Activated gamma-delta T cell treated with Interleukin-2 at 50 U/mL for 16 hours (primary cell): ENCODE results near the gene ATRIP.

Experiments used
- DNase-seq: peaks from one replicate; pipeline ENCODE4 v3.0.0-alpha.2; 2020

The ATRIP gene

DNA sequence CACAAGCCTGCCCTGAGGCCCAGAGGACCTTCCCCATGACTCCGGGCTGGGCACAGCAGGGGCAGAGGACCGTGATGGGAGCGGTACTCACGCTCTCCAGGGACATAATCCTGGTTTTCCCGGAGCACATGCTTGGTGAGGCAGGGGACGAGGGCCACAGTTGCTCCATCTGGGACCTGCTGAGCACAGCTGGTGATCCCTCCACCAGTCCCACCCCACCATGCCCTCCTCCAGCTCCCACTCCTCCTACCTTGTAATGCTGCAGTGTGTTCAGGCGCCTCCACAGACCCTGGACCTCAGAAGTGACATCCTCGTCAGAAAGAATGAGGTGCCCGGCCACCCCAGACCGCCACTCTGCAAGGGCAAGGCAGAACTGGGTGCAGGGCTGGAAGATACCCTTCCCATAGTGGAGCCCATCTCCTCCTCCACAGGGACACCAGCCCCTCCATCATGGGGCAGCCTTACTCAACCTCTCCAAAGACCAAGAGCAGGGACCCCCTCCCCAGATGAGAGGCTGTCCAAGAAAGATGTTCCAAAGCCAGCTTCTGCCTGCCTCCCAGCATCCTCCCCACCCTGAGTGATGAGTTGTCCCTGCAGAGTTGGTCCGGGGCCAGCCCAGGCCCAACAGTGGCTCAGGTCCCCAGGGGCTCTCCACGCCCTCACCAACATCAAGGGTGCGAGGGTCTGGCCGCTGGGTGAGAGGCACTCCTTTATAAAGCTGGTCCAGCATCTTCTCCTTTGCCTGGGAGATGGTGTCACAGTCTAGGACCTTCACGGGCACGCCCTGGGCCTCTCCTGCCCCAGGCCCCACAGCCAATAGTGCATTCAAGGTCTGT, 36.1 kb upstream of the ATRIP start:
- DNase-seq: no peak

DNA sequence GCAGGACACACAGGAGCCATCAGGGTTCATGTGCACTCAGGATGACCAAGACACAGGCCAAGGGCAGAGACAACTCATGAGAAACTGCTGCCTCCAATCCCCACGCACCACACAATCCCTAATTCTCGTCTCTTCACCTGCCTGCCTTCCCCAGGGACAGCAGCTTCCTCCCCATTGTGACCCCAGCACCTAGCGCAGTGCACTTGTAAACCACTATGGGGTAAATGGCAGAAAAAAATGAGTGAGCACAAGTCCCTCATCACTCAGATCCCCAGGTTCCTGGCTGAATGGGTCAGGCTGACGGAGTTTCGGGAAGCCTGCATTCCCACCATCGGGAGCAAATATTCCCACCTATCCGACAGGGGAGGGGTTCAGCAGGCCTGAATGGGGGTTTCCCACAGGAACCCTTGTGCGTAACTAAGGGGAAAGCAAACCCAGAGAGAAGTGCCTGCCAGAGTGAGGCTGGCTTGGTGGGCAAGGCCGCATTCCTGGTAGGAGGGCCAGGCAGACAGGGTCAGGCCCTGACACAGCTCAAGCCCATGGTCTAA, 35.4 kb upstream of the ATRIP start:
- no peak for DNase-seq

DNA sequence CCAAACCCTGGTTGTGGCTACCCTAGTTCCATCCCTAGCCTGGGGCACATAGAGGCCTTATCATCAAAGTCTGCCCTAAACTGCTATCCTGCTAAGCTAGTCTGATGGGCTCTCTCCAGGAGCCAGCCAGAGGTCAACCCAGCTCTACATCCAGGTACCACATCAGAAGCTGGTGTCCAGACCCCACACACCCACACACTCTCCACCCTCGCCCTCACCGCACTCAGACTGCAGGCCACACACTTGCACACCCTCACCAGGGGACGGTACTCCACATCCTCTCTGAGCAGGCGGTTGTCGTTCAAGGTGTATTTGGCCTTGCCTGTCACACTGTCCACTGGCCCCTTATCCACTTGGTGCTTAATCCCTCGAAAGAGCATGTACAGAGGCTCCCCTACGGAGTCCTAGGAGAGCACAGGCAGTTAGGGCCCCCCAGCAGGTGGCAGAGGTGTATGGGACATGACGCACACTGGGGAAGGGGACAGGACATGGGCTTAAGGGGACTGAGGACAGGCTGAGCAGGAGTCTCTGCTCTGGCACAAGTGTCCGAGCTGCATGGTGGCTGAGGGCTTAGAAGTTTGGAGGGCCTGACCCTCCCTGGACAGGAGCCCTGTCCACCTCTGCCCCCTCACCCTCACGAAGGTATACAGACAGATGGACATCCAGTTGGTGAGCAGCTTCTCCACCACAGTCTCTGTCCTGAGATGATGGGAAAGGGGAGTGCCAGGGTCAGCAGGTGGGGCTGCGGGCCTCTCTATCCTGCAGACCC, 34.7 kb upstream of the ATRIP start:
- DNase-seq: no peak

DNA sequence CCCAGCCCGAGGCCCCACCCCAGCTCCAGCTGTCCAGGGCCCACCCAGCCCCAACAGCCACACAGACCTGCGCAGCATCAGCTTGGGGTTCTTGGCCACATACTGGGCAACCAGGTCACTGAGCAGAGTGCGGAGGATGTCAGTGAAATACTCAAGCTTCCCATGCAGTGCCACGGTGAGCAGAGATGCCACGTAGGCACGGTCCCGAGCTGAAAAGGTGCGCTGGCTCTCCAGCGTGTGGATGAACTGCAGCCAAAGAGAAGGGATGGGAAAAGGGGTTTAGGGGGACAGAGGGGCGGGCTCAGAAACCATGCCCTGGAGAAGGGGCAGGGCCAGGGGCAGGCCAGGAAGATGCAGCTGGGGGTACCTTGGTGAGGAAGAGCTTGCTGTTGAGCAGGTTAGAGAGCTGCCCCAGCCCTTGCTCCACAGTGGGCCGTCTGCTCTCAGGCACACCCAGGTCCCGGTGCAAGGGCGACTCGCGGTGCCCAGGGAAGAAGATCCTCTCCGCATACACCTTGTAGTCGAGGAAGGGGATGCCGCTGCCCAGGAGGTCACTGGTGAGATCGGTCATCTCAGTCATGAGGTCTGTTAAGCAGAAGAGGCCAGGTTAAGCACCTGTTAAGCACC, 34.0 kb upstream of the ATRIP start:
- no peak for DNase-seq

DNA sequence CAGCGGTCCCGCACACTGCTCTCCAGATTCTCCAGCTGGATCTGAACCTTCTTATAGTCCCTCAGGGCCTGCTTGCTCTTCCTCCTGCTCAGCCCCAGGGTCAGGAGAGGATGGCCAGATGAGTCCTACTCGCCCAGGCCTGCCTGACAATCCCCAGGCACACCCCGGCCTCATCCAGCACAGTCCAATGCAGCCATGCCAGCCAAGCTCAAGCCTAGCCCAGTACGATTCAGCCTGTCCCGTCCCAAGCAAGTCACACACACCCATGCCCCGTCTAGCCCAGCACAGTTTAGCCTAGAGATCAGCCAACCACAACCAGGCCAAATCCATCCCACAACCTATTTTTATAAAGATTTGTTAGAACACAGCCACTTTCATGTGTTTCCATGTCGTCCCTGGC, 33.5 kb upstream of the ATRIP start:
- no peak for DNase-seq

DNA sequence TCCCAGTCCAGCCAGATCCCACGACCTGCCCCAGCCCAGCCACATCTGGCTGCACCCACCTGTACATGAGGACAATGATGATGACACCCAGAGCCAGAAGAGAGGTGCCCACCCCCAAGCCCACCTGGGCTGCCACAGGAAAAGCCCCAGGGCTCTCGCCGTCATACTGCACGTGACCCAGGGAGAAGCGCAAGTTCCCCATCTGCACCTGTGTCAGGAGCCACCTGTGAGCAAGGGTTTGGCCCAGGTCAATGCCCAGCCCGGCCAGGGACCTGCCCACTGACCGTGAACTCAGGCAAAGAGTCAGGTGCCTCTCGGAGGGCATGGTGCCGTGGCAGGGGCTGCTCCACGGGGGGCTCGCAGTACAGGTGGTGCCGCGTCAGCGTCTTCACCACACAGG, 32.9 kb upstream of the ATRIP start:
- DNase-seq: no peak

DNA sequence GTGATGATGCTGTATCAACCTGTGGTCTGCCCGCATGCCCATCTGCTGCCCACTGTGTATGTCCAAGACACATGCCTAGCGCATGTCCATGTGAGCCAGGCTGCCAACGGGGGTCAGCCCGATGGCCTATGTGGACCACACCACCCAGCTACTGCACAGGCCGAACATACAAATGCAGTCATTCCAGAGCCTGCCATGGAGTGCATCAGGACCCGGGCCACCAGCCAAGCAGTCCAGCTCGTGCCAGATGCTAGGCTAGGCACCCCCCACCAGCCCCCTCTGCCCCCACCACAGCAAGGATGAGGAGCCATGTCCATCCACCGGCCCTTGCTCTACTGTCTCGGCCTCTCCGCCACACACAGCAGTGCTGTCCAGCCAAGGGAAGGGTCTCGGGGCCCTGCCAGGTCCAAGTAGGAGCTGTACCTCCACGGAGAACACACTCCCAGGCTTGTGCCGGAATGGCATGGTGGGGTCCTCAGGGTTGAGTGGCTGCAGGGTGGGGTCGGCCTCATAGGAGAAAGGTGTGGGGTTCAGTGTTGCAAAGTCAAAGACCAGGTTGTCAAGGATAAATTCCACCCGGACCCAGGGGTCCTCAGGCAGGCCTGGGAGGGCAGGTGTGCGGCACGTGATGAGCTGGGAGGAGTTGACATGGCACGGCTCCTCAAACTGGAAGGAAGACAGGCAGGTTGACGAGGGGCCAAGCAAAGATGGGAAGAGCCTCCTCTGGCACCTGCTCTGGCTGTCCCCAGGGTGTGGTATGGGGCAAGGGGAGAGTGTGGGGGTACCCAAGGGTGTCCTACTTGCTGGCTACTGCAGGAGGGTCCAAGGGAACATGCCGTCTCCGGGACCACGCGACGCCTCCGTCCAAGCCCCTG, 31.9 kb upstream of the ATRIP start:
- DNase-seq: no peak

DNA sequence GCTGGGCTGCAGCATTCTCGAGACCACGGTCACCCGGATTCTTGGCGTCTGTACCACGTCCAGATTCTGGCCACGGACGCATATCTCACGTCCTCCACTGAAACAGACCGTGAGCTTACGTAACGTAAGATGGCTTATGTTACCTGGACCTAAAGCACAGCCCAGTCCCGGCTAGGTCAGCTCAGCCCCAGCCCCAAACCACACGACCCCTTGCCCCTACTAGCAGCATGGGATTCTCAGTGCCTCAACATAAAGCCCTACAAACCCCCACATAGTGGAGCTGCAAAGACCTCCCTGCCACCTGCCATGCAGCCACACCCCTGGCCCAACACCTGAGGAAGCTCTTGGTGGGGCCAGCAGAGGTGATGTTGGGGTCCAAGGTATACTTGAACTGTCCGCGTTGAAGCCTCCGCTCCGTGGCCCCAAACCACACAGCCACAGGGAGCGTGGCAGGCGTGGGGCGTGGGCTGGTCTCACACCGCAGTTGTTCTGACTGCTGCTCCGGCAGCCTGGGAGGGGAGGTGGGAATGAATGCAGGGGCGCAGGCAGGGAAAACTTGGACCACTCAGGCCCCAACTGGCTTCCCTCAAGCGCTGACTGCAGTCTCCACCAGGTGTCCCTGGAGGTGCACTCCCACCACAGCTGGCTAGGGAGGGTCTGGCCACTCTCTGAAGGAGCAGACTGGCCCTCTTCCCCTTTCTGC, 31.1 kb upstream of the ATRIP start:
- DNase-seq: no peak

DNA sequence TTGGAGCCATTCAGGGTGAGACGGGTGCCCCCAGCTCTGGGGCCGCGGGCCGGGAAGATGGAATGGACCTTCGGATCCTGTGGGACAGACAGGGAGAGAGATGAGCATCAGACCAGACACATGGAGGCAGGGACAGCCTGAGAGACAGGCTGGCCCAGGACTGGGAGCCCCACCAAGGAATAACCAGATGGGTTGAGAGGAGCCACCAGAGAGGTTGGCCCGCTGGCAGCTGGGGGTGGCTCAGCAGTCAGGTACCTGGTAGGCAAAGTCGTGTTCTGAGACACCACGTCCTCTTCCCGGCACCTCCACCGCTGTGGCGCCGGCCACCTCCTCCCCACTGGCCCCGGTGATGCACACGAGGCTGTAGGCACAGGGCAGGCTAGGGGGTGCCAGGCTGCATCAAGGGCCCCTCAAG, 30.4 kb upstream of the ATRIP start:
- no peak for DNase-seq

DNA sequence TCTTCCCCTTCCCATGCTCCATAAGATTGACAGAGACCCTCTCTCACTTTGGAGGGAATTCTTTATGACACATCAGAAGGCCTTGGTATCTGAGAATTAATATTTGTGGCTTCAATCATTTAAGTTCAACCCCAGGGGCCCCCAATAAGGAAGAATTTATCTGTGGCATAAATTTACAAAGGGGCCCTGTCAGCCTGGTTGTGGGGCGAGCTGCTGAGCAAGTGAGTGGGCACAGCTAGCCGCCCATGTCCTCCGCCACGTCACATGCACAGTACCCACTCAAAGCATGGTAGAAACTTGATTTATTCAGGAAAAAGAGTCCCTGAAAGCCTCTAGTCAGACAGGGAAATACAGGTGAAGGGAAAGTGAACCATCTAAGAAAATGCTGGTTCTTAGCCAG, 30.0 kb upstream of the ATRIP start:
- DNase-seq: no peak

DNA sequence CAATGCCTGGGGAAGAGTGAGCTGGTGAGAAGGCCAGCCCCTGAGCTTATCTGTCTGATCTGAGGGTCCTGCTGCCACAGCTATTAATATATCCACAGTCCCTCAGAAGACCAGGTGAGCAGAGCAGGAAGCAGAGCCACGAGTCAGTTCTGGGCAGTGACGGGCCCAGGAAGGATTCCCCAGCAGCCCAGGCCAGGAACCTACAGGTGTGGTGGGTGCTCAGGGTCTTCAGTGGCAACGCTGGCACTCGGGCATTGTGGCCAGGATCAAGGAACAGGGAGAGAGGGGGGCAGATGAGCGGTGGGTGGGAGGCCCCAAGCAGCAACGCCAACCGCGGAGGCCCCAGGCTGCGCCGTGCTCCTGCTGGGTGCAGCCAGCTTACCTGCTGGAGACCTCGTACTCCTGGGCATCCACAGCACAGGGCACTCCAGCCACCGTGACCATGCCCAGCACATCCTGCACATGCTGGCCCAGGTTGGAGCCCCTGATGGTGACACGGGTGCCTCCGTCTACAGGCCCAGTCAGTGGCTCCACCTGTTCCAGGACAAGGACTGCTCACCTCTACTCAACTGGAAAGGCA, 28.9 kb upstream of the ATRIP start:
- DNase-seq: no peak

DNA sequence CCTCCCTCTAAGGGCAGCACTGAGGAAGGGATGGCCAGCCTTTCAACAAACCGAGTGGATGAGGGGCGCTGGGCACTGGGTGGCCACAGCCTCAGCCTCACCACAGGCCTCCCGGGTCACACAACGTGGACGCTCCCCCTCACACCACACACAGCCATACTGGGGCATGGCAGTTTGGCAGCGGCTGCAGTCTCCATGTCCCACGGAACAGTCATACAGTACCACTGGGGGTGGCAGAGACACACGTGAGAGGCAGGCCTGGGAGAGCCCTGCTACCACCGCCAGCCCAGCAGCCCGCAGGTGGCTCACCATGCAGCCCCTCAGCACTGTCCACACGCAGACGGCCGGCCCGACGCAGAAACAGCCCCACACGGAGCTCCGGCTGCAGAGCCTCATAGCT, 28.4 kb upstream of the ATRIP start:
- DNase-seq: no peak

DNA sequence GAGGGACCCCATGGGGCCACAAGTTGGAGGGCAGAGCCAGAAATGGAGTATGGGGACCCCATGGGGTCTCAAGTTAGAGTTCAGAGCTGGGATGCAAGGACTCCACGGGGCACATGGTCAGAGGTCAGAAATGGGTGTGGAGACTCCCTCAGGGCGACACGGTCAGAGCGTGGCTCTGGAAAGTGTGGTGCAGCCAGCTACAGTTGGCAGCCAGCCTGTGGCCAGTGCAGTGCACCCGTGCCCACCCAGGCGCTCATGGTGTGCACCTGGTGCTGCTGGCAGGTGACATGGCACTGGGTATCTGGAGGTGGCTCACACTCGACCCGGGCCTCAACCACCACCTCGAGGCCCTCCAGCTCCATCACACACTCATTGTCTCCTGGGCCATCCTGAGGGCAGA, 27.9 kb upstream of the ATRIP start:
- no peak for DNase-seq

DNA sequence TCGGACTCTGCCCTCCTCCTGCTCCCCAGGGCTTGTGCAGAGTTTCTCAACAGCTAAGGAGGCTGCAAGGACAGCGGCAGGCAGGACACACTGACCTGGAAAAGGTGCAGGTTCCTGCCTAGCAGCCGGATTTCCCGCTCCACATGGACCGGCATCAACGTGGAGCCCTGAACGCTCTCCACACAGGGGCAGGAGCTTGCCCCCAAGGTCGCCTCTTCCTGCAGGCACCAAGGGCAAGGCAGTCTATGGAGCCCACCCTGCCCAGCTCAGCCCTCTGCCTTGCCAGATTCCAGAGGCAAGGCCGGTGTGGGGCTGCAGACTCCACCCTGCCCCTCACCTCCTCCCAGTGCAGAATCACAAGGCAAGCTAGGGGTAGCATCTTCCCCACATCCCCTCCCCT, 27.4 kb upstream of the ATRIP start:
- DNase-seq: no peak

DNA sequence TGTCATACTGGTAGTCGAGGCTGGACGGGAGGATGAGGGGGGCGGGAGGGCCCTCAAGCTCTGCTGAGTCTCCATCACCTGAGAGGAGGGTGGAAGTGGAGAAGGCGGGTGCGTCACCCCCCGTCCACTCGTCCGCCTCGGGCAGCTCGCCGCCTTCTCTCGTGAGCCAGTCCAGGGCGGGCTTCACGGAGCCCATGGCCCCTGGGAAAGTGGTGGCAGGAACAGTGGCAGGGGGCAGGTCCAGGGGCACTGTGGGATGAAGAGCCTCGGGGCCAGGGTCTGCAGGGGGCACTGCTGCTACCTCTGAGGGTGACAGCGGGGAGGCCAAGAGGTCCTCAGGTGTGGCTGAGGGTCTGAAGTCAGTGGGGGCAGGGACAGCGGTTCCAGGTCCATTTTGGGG, 26.9 kb upstream of the ATRIP start:
- DNase-seq: no peak

DNA sequence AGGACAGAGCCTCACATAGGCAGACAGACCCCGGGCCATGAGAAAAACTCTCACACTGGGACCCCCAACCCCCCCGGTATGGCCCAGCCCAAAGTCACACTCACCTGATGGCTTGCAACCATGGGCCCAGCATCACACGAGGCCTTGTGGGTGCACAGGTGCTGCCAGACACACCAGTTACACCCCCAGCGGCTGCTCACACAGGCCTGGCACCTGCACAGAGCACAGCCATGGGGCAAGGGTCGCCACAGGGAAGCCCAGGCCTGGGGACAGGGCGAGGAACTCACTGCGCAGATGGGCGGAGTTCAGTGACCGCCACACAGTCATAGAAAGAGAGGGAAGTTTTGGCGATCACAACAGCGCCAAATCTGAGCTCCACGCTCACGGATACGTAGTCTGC, 26.0 kb upstream of the ATRIP start:
- no peak for DNase-seq

DNA sequence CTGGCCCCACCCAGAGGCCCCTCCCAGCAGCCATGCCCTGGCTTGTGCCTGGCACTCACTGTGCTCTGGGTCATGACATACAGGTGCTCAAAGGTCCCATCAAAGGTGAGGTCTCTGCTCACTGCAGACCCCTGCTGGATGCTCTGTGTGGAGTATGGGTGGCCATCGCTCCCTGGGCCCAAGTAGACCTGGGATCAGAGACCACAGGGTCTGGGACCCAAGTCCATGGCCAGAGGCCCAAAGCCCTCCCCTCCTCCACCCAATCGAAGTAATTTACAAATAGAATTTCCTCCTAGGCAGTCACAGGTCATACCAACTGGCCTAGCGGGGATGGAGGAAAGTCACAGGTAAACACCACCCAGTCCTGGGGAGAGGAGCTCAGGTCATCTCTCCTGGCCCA, 24.3 kb upstream of the ATRIP start:
- DNase-seq: no peak

DNA sequence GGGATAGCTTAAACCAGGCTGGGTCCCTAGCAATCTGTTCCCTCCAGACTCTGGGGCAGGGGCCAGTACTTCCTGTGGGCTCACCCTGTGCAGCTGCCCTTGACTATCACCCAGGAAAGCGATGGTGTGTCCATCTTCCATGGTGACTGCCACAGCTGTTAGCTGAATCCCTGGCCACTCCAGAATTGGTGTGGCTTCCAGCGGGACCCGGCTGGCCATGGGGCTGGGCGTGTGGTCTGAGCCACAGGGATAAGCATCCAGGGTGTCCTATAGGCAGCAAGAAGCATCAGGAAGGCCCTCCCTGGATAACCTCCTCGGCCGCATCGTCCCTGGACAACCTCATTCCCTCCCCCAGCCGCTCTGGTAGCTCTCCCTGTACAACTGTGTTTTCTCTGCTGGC, 23.9 kb upstream of the ATRIP start:
- DNase-seq: no peak

DNA sequence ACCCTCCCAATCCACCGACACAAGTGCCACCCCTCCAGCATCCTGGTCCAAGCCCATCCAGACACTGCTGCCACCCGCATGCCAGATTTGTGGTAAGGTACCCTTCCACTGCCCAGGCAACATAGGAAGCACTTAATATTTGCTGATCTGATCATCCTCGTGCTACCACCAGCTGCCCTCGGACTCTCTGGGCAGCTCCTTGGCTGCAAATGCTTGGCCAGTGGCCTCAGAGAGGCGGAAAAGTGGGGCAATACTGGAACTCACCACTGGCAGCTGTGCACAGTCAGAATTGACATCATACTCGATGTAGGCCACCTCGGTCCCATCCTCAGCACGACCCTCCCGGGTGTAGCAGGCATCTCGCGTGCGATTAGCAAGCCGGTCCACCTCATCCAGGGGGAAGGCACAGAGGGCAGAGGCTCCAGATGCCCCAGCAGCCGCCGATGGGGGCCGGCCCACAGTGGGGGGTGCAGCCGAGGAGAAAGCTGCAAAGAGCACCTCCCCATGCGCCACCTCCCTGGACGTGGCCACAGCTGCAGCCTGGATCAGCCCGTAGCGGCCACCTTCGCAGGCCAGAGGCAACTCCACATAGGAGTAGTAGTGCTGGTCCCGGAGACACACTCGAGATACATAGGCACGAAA, 23.2 kb upstream of the ATRIP start:
- no peak for DNase-seq

DNA sequence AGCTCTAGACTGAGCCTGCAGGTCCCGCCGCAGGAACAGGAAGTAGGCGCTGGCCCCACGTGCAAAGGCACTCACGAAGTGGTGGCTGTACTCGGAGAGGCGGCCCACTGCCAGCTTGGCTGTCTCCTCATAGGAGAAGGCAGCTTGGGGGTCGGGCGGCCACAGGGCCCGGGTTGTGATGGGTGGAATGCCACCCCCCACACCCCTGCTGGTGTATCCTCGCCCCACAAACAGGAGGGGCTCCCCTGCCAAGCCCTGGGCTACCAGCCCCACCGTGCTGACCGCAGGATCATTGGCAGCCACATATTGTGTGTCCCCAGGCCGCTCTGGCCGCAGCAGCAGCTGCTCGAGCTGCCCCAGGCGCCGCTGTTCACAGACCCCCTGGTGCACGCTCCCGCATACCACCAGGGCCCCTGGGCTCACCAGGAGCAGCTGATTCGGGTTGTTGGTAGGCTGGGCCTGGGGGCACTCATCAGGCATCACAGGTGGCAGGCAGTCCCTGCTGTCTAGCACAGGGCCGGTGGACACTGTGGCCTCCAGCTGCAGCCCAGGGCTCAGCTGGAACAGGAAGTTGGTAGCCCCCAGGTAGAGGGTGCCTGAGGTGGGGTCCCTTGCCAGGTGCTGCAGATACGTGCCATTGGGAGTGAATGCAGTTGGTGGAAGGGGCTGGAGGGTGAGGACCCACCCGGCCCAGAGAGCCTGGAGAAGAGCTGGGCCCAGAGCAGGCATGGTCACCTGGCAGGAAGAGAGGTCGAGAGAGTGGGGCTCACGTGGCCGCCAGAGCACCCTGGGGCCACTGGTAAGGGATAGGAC, 22.4 kb upstream of the ATRIP start:
- no peak for DNase-seq
